Measurements from ENCODE around the gene NAALADL1. TPM values are rescaled to one million over a fixed set of nuclear protein-coding genes. Genes with fewer than 3 reads are reported as not detected.

Gene NAALADL1
- total and polyA plus RNA-seq, 7 donors, result 0.98 to 4.8 (median 1.6) TPM

GRCh38 chr11:65036931-65037330 lies 21.4 kb downstream of the NAALADL1 start:
- intact Hi-C loops (cut with DNase I), result no loop called here
- Histone ChIP-seq H3K27me3 (ENCODE audit: insufficient read depth in 3 of 3, low read length in 2 of 3) (no peaks in the 10 kb centered on the region), H3K27ac (no peak overlapping the region), H3K36me3 (ENCODE audit: insufficient read depth in 1 of 2, low read depth in 1 of 2) (peaks cover 9 to 78% of the 10 kb centered on the region in 2 donors), H3K9me3 (no peaks in the 10 kb centered on the region), H3K4me3 (no peak overlapping the region), H3K4me1 (peaks cover 13% of the 10 kb centered on the region)
- TF ChIP-seq, protein P1, sequence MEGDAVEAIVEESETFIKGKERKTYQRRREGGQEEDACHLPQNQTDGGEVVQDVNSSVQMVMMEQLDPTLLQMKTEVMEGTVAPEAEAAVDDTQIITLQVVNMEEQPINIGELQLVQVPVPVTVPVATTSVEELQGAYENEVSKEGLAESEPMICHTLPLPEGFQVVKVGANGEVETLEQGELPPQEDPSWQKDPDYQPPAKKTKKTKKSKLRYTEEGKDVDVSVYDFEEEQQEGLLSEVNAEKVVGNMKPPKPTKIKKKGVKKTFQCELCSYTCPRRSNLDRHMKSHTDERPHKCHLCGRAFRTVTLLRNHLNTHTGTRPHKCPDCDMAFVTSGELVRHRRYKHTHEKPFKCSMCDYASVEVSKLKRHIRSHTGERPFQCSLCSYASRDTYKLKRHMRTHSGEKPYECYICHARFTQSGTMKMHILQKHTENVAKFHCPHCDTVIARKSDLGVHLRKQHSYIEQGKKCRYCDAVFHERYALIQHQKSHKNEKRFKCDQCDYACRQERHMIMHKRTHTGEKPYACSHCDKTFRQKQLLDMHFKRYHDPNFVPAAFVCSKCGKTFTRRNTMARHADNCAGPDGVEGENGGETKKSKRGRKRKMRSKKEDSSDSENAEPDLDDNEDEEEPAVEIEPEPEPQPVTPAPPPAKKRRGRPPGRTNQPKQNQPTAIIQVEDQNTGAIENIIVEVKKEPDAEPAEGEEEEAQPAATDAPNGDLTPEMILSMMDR (IDR thresholded peaks at IDR 0.05), result no peak
- 72 to 80% (median 75%) methylated on average over 6 of the region's 6 CpGs for WGBS, 3 donors
- peak; percentile 44 to 65 for DNase-seq
- ATAC-seq, result no peak

DNA sequence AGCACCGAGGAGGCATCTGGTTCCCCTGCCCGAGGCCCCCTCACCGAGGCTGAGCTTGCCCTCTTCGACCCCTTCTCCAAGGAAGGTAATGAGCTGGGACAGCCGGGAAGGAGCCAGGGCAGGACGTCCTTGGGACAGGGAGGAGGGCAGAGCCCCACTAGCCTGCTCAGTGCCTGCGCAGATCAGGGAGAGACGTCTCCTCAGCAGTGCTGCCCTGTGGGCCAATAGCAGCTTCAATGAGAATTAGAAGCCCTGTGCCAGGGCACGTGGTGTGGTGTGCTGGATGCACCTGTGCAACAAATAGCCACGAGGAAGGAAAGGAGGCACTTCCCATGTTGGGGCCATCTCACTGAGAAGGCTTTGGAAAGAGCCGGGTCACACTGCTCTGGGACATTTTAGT lies 22.8 kb downstream of the NAALADL1 start:
- H3K27me3 ChIP-seq (ENCODE audit: insufficient read depth in 3 of 3, low read length in 2 of 3), result no peaks in the 10 kb centered on the region
- 72 to 79% (median 74%) methylated on average over 11 of the region's 11 CpGs for WGBS, 3 donors
- intact Hi-C loops (cut with DNase I), result no loop called here
- TF ChIP-seq, protein P1 (IDR thresholded peaks at IDR 0.05), result no peak
- DNase-seq, result no peak
- H3K27ac ChIP-seq, result no peak overlapping the region
- H3K4me3 ChIP-seq, result no peak overlapping the region
- peaks cover 9 to 83% of the 10 kb centered on the region in 2 donors for H3K36me3 ChIP-seq (ENCODE audit: insufficient read depth in 1 of 2, low read depth in 1 of 2)
- H3K4me1 ChIP-seq, result peaks cover 9% of the 10 kb centered on the region
- H3K9me3 ChIP-seq, result no peaks in the 10 kb centered on the region
- no peak for ATAC-seq

- Histone ChIP-seq H3K27me3 (ENCODE audit: insufficient read depth in 3 of 3, low read length in 2 of 3) (no peaks in the 10 kb centered on the region), H3K4me3 (no peak overlapping the region), H3K4me1 (no peaks in the 10 kb centered on the region), H3K36me3 (ENCODE audit: insufficient read depth in 1 of 2, low read depth in 1 of 2) (peaks cover 9 to 76% of the 10 kb centered on the region in 2 donors), H3K9me3 (no peaks in the 10 kb centered on the region), H3K27ac (no peak overlapping the region)
- DNase-seq (no peak), ATAC-seq (no peak)
- 90 to 96% (median 95%) methylated on average over 2 of the region's 2 CpGs for WGBS, 3 donors
- TF ChIP-seq, protein P1 (IDR thresholded peaks at IDR 0.05), result no peak
- intact Hi-C loops (cut with DNase I), result no loop called here
Observed at GRCh38 chr11:65034423-65034822, 23.9 kb downstream of the NAALADL1 start.

- H3K27me3 ChIP-seq (ENCODE audit: insufficient read depth in 3 of 3, low read length in 2 of 3), result no peaks in the 10 kb centered on the region
- no peaks in the 10 kb centered on the region for H3K9me3 ChIP-seq
- H3K27ac ChIP-seq, result no peak overlapping the region
- DNase-seq, result no peak
- peaks cover 3 to 56% of the 10 kb centered on the region in 2 donors for H3K36me3 ChIP-seq (ENCODE audit: insufficient read depth in 1 of 2, low read depth in 1 of 2)
- H3K4me3 ChIP-seq, result no peak overlapping the region
- peaks cover 9% of the 10 kb centered on the region for H3K4me1 ChIP-seq
- ATAC-seq, result no peak
- intact Hi-C loops (cut with DNase I), result no loop called here
- TF ChIP-seq, protein P1 (IDR thresholded peaks at IDR 0.05), result no peak
- 81 to 83% (median 82%) methylated on average over 12 to 13 of the region's 13 CpGs for WGBS, 3 donors
Observed at GRCh38 chr11:65032216-65032615, 26.1 kb downstream of the NAALADL1 start.
